Middle frontal gyrus (tissue), 1 donor: ENCODE results near the gene PIK3R3.

ENCODE experiments used
- DNase-seq: peaks from one replicate; pipeline ENCODE4 v3.0.0-alpha.2; 2015; ENCODE audit warnings: low spot score; ENCODE audit errors: extremely low spot score

The PIK3R3 gene

DNA sequence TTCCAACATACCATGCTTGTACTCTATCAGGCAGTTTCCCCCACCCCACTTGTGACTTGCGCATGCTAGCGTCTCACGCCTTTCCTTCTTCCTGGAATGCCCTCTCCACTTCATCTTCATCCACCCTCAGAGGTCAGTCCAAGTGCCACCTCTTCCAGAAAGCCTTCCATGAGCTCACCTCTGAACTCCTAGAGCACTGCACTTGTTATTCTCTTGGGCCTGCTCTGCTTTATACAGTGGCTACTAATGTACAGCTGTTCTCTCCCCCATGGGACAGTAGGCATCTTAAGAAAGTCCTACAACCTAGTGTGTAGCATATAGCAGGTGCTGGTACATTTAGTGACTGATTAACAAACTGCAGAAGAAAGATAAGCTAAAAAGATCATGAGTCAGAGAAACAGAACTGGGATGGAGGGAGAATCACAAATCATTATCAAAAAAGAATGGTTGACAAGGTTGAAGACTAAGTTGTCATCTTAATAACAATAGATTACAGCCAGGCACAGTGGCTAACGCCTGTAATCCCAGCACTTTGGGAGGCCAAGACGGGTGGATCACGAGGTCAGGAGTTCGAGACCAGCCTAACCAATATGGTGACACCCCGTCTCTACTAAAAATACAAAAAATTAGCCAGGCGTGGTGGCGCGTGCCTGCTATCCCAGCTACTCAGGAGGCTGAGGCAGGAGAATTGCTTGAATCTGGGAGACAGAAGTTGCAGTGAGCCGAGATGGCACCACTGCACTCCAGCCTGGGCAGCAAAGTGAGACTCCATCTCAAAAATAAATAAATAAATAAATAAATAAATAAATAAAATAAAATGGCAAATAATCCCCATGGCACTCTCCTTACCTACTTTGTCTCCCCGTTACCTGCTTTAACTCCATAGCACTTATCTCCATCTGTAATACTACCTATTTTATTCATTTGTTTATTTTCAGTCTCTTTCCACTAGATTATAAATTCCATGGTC lies 26.2 kb upstream of the PIK3R3 start:
- DNase-seq, result no peak

DNA sequence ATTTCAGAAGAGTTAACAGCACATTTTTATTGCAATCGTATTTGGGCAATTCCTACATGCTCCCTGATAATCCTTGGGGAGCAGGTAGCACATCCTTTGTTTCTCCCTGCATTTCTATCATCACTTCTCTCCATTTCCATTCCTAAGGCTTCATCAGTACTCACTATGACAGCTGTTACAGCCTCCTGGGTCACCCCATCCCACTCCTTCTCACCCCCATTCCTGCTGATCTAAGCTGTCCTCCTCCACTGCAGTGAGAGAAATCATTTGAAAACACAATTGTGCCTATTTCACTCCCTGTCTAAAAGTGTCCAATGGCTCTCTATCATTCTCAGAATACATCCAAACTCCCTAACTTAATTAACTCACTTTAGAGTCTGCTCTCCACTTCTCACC lies 25.5 kb upstream of the PIK3R3 start:
- DNase-seq, result no peak

DNA sequence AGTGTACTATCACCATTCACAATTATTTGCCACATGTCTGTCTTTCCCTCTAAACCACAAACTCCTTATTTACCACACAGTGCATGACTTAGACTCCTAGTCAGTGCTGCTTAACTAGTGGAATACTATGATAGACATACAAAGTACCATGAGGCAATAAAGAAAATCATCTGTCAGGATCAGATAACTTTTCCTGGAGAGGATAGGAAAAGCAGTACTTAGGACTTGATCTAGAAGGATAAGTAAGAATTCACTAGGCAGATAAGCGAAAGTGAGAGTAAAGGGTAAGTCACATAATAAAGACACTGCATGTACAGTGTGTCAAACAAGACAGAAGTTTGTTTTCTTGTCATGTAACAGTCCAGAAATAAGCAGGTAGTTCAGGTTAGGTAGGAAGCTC lies 21.3 kb upstream of the PIK3R3 start:
- DNase-seq, result no peak

DNA sequence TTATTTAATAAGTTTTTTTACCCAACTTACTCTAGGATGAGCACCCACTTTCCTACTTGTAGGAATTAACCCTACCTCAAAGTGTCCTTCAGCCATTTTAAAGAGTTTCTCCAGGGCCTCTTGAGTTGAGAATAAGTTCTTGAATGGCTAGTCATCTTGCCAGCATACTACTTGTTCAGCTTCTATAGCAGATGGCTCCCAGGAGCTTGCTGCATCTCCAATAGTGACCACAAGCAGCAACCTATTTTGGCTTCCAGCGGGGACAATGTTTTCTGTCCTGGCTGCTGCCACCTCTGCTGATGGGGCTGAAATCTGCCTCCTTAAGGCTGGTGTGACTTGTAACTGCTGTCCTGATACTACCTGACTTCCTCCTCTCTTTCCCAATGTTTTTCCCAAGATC lies 20.8 kb upstream of the PIK3R3 start:
- no peak for DNase-seq

DNA sequence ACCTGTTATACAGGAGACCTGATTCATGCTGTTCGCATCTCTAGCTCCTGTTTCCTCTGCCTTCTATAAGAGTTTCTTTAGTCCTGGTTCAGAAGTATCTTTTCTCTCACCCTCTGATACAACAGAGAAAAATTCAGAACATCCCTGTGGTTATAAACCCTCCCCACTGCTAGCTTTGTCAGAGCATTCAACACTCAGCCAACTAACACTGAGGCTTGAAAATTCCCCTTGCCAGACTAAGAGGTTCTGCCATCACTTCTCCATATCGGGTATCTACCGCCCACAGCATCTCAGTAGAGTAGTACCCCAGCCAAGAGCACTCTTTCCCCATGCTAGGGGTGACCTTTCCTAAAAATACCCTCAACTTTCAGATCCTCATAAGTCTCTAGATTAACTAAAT lies 19.6 kb upstream of the PIK3R3 start:
- no peak for DNase-seq

DNA sequence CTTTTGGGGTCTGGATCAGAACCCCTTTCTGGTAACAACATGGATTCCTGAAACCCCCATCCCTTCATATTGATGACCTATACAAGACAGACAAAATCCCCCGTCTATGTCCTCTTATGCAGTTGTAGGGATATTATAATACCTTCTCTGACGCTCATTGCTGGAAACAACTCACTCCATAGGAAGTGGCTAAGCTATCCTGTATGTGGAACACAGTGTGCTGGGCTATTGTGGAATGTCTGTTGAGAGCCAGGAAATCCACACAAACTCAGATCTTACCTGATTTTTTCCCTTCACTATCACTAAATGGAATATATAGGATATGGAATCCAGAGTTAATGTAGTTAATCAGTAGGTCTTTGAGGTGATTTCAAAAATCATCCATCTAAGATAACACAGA lies 17.7 kb upstream of the PIK3R3 start:
- no peak for DNase-seq

DNA sequence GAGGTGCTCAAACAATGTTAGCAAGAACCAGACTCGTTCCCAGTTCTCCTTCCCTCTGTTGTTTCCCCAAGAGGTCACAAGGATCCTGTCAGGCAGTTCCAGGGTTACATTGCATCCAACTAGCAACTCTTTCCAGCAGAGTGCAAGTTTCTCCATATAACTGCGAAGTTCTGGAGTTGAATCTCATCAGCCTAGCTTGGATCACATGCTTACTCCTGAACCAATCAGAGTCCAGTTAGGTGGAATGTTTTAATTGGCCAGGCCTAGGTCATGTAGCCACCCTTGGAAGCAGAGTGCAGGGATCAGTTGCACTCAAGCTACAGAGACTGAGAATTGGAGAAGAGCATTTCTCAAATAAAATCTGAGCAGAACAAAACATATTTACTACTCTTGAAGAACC lies 15.9 kb upstream of the PIK3R3 start:
- no peak for DNase-seq

DNA sequence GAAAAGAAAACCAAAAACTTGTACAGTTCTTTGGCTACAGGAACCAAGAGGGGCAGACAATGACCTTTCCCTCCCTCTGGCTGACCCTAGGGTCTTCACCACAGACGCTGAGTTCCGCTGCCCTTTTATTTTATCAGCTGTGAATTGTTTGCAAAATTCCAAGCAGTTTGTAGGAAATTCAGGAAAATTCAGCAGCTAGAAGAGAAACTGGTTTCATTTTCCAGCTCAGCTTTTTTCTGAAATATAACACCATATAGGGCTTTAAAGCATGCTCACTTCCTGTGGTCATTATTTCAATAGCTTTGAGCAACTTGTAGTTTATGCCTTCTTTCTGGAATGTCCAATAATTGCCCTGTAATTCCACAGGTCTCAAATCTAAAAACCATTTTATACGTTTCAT lies 5.5 kb upstream of the PIK3R3 start:
- DNase-seq, result no peak

DNA sequence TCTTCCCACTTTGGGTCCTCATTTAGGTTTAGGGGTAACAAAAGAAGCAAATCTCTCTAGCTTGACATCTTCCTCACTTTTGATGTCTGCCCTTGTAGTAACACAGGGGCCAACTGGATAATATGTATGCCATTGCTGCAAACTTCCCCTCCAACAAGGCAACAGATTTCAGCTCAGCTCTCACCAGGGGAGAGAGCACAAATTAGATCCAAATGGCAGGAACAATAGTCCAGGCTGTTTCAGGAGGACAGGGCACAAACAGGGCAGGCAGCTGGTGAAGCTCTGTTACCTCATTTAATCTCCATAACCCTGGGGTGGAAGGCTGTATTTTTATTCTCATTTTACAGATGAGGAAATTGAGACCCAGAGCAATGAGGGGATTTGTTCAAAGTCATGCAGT lies 4.3 kb upstream of the PIK3R3 start:
- DNase-seq, result no peak

DNA sequence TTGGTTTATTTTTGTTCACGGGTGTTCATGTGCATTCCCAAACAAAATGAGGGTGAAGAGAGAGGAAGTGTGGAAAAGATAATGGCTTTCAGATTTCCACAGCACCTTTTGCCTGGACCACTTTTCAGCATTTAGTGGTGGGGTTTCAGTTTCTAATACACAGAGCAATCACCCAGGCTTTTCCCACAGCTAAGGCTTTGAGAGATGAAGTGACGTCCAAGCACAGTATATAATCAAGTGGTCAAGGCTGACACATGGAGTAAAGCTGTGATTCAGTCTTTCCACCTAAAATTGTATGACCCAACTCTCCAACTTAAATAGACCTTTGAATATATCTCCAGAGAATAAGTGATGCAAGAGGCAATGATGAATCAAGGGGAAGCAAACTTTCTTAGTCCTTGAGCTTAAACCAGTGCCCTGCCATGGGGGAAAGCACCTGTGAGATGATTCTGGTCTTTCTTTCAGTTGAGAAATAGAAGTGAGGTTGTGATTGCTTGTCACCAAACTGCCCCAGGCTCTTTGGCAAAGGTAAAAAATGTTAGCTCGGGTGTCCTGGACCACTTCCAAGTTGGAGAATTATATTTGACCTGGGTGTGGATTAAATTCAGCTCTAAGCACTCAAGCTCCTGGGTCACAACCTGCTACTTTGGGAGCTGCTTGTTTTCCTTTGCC lies 2.4 kb upstream of the PIK3R3 start:
- DNase-seq, result no peak

DNA sequence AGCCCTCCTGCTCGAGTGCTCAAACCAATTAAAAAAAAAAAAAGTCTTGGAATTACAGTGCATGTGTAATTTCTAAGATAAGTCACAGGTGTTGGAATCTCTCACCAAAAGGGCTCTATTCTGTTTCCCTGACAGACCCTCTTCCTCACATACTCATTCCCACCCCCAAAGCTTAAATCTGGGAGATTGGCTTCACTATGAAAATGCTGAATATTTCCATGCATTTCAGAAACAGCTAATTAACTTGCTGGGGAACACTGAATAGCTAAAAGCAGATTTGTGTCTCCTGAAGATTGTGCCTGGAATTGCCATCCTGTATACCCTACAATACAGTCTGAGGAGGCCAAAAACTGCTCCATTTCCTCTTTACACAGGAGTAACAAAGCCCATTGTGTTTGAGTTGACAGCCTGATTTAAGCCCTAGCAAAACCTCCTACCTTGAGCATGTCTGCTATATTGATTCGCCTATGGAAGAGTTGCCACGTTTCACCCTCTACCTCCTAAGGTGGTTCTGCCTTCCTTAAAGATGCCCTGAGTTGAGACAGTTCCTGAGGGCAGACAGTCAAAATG lies 1.4 kb upstream of the PIK3R3 start:
- DNase-seq, result no peak

DNA sequence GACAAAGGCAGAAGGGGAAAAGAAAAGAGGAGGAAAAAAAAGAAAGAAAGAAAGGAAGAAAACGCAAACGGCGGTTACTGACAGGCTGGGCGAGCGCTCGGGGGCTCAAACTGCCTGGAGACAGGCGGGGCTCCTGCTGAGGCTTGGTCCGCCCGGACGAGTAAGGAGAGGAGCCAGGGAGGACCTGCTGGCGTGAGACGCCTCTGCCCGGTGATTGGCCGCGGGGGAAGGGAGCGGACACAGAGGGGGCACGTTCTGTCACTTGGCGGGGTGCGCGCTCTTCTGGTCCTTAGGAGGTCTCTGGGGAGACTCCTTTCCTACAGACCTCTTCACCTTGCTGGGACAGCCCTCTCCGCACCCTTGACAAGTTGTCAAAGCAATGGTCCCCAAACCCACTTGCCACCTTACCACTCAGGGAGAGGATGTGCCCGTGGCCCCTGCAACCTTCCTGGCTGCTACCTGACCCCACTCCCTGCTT lies 791 bp upstream of the PIK3R3 start:
- DNase-seq, result no peak

DNA sequence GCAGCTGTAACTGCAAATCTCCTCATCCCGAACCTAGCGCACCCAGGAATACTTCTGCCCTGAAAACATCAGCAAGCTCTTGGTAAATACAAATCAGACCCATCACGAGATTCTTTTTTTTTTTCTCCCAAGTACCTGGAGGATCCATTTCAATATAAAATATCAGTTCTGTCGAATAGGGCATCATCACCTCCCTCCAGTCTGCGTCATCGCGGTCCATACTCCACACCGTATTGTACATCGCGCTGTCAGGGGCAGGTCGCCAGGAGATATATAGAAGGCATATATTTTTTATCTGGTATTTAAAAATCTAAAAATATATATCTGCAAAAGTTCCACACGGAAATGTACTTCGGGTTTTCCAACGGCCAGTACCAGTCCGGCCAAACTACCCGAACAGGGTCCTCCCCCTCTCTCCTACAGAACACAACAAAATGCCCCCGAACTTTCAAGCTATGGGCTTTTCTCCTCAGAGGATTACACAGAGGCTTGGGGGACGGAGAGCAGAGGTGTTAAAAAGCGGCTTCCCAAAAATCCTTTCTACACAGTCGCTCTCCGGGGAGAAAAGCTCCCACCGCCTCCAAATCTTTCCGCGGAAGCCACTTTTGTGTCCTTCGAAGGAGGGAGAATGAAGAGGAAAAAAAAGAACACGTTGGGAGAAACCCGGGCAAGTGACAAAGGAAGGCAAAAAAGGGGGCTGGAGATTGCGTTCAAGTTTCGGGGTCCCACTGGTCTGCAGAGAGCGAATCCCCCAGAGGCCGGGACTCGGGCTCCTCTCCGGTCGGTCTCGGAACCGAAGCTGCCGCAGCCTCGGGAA lies 509 bp downstream of the PIK3R3 start:
- DNase-seq, result no peak

DNA sequence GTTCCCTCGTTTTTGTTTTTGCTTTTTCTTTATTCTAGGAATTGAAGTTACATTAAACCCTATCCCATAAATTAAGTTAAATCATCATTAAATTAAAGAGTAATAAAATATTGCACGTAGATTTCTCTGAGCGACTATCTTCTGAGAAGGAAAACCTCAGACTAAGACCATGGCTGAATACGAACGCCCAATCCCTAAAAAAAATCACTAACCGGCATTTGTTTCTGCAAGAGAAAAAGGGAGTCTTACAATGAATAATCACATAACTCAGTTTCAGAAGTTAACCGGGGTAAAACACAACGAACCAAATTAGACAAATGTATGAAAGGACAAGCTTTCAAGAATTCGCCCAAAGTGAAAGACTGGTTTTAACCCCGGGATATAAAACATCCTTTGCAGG lies 1.3 kb downstream of the PIK3R3 start:
- no peak for DNase-seq

DNA sequence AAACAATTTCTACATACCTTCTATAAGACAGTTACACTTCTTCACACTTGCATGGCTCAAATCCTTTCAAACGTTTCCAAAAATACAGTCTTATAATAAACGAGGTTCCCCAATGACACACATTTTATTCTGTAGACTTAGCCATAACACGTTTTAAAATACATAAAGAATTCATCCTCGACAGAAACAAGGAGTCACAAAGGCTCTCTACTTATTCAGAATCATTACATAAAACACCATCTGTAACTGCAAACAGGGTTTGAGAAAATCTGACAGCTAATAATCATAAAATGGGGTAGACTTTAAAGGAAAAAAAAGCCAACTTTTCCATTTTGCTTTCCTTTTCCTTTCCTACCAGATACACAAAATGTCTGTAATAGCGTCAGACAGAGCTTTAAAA lies 1.8 kb downstream of the PIK3R3 start:
- no peak for DNase-seq

DNA sequence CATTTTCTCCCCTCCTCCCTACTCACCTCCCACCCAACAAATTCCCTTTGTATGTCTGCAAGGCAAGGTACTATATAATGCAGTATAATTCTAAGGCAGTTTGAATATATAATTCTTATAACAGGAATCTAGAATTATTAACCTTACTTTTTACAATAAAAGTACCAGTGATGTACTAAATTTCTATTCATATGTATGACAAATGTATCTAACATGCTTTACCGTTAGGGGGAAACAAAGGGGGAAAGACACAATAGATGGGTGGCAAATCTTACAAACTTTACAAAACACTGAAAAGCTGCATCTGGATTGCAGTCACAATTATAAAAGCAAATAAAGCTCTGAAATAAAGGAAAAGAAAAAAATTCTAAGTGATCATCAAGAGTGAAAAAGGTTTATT lies 2.3 kb downstream of the PIK3R3 start:
- no peak for DNase-seq

DNA sequence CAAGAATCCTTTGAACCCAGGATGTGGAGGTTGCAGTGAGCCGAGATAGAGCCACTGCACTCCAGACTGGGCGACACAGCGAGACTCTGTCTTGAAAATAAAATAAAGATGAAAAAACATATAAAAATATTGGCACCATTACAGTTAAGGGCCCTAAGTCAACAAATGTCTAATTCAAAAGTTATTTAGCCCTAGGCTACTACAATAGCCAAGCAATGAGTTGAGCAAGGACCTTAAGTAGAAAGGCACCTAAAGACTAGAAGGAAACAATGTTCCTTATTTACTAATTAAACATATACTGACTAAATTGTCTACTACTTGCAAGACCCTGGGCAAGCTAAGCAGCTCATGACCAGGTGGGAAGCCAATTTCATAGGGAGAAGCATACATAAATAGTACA lies 4.1 kb downstream of the PIK3R3 start:
- no peak for DNase-seq

DNA sequence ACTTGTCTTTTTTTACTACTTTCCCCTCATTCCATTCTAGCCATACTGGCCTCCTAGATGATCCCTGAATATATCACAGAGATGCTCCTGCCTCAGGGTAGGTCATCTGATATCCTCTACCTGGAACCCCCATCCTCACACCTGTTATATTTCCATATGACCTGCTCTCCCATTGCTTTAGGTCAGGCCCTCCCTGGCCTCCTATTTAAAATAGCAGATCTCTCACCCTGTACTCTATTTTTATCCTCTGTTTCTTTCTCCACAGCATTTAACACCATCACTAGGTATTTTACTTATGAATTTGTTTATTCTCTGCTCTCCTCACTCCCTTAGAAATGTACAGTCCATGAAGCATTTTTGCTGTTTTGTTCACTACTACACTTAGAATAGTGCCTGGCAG lies 13.6 kb downstream of the PIK3R3 start:
- no peak for DNase-seq

DNA sequence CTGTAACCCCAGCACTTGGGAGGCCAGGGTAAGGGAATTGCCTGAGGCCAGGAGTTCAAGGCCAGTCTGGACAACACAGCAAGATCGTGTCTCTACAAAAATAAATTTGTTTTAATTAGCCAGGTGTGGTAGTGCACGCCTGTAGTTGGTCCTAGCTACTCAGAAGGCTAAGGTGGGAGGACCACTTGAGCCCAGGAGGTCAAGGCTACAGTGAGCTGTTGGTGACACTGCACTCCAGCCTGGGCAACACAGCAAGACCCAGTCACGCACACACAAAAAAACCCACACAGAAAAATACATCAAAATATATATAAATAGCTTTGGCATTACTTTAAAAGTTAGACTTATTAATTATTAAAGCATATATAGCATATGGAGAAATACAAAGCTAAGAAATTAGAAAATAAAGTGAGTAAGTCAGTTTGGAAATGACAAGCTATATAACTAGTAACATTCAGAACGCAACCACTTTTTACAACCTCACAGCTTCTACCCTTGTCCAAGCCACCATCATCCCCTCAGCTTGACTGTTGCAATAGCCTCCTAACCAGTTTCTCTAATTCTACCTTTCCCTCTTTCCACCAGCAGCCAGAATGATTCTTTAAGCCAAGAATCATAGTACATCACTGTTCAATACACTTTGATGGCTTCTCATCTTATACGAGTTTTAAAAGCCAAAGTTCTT lies 14.5 kb downstream of the PIK3R3 start:
- DNase-seq, result no peak

DNA sequence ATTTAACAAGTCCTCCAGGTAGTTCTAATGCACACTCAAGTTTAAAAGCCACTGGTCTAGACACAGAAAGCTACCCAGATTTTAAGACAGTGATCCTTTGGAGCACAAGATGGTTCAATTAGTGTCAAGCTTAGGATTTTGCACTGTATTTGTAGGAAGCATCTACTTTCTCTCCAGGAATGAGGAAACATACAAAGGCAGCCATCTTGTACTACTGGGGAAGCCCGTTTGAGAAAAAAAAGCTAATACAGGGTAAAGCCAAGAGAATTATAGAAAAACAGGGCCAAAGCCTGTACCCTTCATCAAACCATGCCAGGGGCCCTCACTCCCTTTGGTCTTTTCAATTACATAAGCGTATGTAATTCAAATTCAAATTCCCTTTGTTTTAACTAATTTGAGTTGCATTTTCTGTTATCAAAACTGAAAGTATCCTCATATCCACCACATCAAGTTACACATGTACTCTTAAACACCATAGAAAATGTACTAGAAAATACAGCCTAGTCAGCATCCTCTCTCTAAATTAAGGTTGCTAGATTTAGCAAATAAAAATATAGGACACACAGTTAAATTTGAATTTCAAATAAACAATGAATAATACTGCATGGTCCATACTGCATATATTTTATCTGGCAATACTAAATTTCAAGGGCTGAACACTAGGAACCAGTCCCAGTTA lies 17.4 kb downstream of the PIK3R3 start:
- DNase-seq, result no peak
